GM12892 (cell line): Measurements from ENCODE around the gene VWA3B.

ENCODE experiments used
- POLR2A ChIP-seq: IDR thresholded peaks from 2 replicates; pipeline ENCODE4 v1.6.1; 2011; ENCODE audit warnings: low read depth, low read length, control low read depth
- POLR2AphosphoS5 ChIP-seq: IDR thresholded peaks from 2 replicates; pipeline ENCODE4 v1.6.1; 2011; ENCODE audit warnings: low read depth, low read length, control low read depth

DNA sequence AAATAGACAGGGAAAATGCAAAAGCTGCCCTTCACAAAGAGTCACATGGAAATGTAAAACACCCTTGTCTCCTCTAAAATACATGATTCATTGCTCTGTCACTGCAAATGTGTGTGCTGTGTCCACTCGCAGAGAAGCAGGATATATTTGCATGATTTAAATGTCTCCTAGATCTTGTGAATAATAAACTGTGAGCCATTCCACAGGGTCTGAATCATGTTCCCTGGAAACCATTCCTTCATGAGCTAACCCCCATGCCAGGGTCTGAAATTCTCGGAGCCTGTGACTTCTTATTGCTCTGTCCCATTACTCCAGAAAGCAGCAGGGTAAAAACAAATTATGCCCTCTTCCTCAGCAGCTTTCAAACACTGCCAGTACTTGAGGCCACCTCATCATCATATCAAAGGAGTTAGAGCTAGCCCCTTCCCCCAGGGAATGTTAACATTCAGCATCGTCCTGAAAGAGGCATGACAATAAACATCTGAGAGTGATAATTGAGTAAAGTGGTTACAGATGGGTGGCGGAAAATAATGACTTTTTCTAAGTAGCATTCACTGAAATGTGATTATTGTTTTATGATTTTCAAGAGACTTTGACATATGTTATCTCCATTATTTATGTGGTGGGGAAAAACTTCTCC is 247.6 kb downstream of the VWA3B start:
- TF ChIP-seq POLR2AphosphoS5 (no peak), POLR2A (no peak)
